Transverse colon (tissue), 4 donors: ENCODE measurements around the gene FKBP1A. TPM values are rescaled to one million over a fixed set of nuclear protein-coding genes. Genes with fewer than 3 reads are reported as not detected.

ENCODE experiments used
- DNase-seq: peaks from one replicate; pipeline ENCODE4 v3.0.0-alpha.2; 2019
- H3K27ac ChIP-seq, 4 donors: fragments of 200-600 bp; sonication (generic); 2 replicates each; pipeline ENCODE4 v1.5.1; 2016 to 2018; ENCODE audit warnings: inconsistent platforms in 4 of 4
- H3K27me3 ChIP-seq: fragments of 200-600 bp; sonication (generic); 2 replicates; pipeline ENCODE4 v1.5.1; 2017; ENCODE audit warnings: inconsistent platforms
- H3K36me3 ChIP-seq, 4 donors: fragments of 200-600 bp; sonication (generic); 2 replicates each; pipeline ENCODE4 v1.5.1; 2017 to 2019; ENCODE audit warnings: inconsistent platforms in 4 of 4
- H3K4me1 ChIP-seq, 4 donors: fragments of 200-600 bp; sonication (generic); 2 replicates each; pipeline ENCODE4 v1.5.1; 2017 to 2020; ENCODE audit warnings: inconsistent platforms in 4 of 4
- H3K4me3 ChIP-seq, 4 donors: fragments of 200-600 bp; sonication (generic); 1 replicate in 1 of 4; 2 replicates in 3 of 4; pipeline versions ENCODE4 v1.5.1 to v1.6.1; 2017 to 2019; ENCODE audit warnings: inconsistent platforms in 4 of 4
- H3K9me3 ChIP-seq, 2 donors: fragments of 200-600 bp; sonication (generic); 2 replicates each; pipeline ENCODE4 v1.5.1; 2017 to 2019; ENCODE audit warnings: inconsistent platforms in 2 of 2
- CTCF ChIP-seq, 5 experiments: fragments of 200-600 bp in 3 of 5; fragments of 450-650 bp in 2 of 5; sonication (generic) in 3 of 5; IDR thresholded peaks; 1 replicate in 2 of 5; 2 replicates in 3 of 5; pipeline ENCODE4 v1.5.1; 2016 to 2017; ENCODE audit warnings: antibody characterized with exemption in 5 of 5, inconsistent platforms in 3 of 5, mild to moderate bottlenecking in 2 of 5, moderate library complexity in 1 of 5
- EP300 ChIP-seq: sonication (generic); formaldehyde crosslinking; IDR thresholded peaks from one replicate; pipeline ENCODE4 v1.6.1; 2017; ENCODE audit warnings: antibody characterized with exemption, low read depth
- POLR2A ChIP-seq: fragments of 450-650 bp; IDR thresholded peaks from one replicate; pipeline ENCODE4 v1.6.1; 2016; ENCODE audit warnings: antibody characterized with exemption, mild to moderate bottlenecking, moderate library complexity
- POLR2AphosphoS5 ChIP-seq, 3 donors: sonication (generic); formaldehyde crosslinking; IDR thresholded peaks; one replicate each; pipeline ENCODE4 v1.6.1; 2016; ENCODE audit warnings: antibody characterized with exemption in 3 of 3
- WGBS, 2 donors: methylation state at CpG; one replicate each; pipeline ENCODE4 v1.1.5; 2018; ENCODE audit warnings: low coverage in 1 of 2; 5-methylcytosine and 5-hydroxymethylcytosine counted together
- in situ Hi-C, 4 donors: fragments of 200-750 bp; cut with MboI; loops; one replicate each; pipeline versions ENCODE4 v1.15.0 to v1.15.1; 2017; ENCODE audit warnings: low sequenced_read_pairs in 3 of 4, low pct_ligation_motif_present in 1 of 4, low pct_unique_long_range_greater_than_20kb in 1 of 4
- intact Hi-C: fragments of 100-400 bp; cut with DNase I; formaldehyde crosslinking; loops from one replicate; pipeline ENCODE4 v1.15.1; 2023; ENCODE audit warnings: low total_unique reads
- total RNA-seq, 4 donors: library from RNA; depleted of rRNA; stranded (reverse); fragments of >200 nt; gene quantifications; one replicate each; pipeline ENCODE4 v1.1.0, GENCODE V29; 2016

FKBP1A gene
- total RNA-seq, 4 donors from 2014 or later: 120 to 202 (median 144) TPM

GRCh38 chr20:1438361-1438760, 45.5 kb upstream of the FKBP1A start:
- H3K27ac ChIP-seq: no peak overlapping the region
- no peaks in the 10 kb centered on the region for H3K27me3 ChIP-seq
- TF ChIP-seq POLR2A: no peak
- no peak for TF ChIP-seq POLR2AphosphoS5 (IDR thresholded peaks at IDR 0.05)
- TF ChIP-seq EP300: no peak
- TF ChIP-seq CTCF (IDR thresholded peaks at IDR 0.05): no peak
- no peak overlapping the region for H3K4me3 ChIP-seq
- H3K4me1 ChIP-seq: peaks cover 0 to 11% (median 0%) of the 10 kb centered on the region in 4 donors
- peaks cover 0 to 11% (median 4%) of the 10 kb centered on the region in 4 donors for H3K36me3 ChIP-seq
- 100% methylated on average over 1 of the region's 1 CpG; no CpG with 5 or more reads in 1 of the 2 donors for WGBS, 2 donors
- intact Hi-C loops: no loop called here
- DNase-seq: no peak
- no peaks in the 10 kb centered on the region for H3K9me3 ChIP-seq
- in situ Hi-C loops: loop anchor here in 2 of 4 donors (10.0 kb wide), 1 partner anchor 124 kb away; no protein-coding TSS in a partner anchor

GRCh38 chr20:1437235-1437904, 44.5 kb upstream of the FKBP1A start:
- Histone ChIP-seq H3K36me3 (peaks cover 0 to 5% (median 0%) of the 10 kb centered on the region in 4 donors), H3K9me3 (no peaks in the 10 kb centered on the region), H3K27ac (no peak overlapping the region), H3K27me3 (no peaks in the 10 kb centered on the region), H3K4me3 (no peak overlapping the region), H3K4me1 (peaks cover 0 to 11% (median 0%) of the 10 kb centered on the region in 4 donors)
- intact Hi-C loops: loop anchor here (1.0 kb wide), 1 partner anchor 124 kb away; no protein-coding TSS in a partner anchor
- 31 to 100% methylated on average over 1 to 5 of the region's 5 CpGs for WGBS, 2 donors
- TF ChIP-seq CTCF (IDR thresholded peaks at IDR 0.05) (peak; percentile 79 to 89 (median 86)), EP300 (no peak), POLR2A (no peak), POLR2AphosphoS5 (IDR thresholded peaks at IDR 0.05) (no peak)
- DNase-seq: peak; percentile 80
- in situ Hi-C loops: loop anchor here in 2 of 4 donors (10.0 kb wide), 1 partner anchor 123 kb away; no protein-coding TSS in a partner anchor

GRCh38 chr20:1436263-1436662, 43.4 kb upstream of the FKBP1A start:
- no peak for TF ChIP-seq CTCF (IDR thresholded peaks at IDR 0.05)
- no peak for TF ChIP-seq EP300
- TF ChIP-seq POLR2A: no peak
- TF ChIP-seq POLR2AphosphoS5 (IDR thresholded peaks at IDR 0.05): no peak
- H3K27ac ChIP-seq: no peak overlapping the region
- H3K9me3 ChIP-seq: no peaks in the 10 kb centered on the region
- H3K4me3 ChIP-seq: no peak overlapping the region
- no peak for DNase-seq
- no peaks in the 10 kb centered on the region for H3K27me3 ChIP-seq
- WGBS, 2 donors: 78 to 80% methylated on average over 1 to 8 of the region's 8 CpGs
- no peaks in the 10 kb centered on the region for H3K36me3 ChIP-seq
- in situ Hi-C loops (loop anchor here in 2 of 4 donors (10.0 kb wide), 1 partner anchor 121 kb away; no protein-coding TSS in a partner anchor), intact Hi-C loops (no loop called here)
- peaks cover 0 to 11% (median 0%) of the 10 kb centered on the region in 4 donors for H3K4me1 ChIP-seq

GRCh38 chr20:1435337-1435699, 42.5 kb upstream of the FKBP1A start:
- H3K27ac ChIP-seq: no peak overlapping the region
- no peaks in the 10 kb centered on the region for H3K27me3 ChIP-seq
- H3K9me3 ChIP-seq: no peaks in the 10 kb centered on the region
- TF ChIP-seq POLR2AphosphoS5 (IDR thresholded peaks at IDR 0.05) (no peak), POLR2A (no peak), CTCF (IDR thresholded peaks at IDR 0.05) (no peak), EP300 (no peak)
- H3K4me3 ChIP-seq: no peak overlapping the region
- no peaks in the 10 kb centered on the region for H3K36me3 ChIP-seq
- DNase-seq: no peak
- in situ Hi-C loops (loop anchor here in 2 of 4 donors (10.0 kb wide), 1 partner anchor 121 kb away; no protein-coding TSS in a partner anchor), intact Hi-C loops (no loop called here)
- H3K4me1 ChIP-seq: peaks cover 0 to 11% (median 0%) of the 10 kb centered on the region in 4 donors
